COR-L47 (cell line): ENCODE measurements around the gene KCTD5.

Experiments used
- DNase-seq: peaks from one replicate; lab custom pipeline; 2025; lab: John Stamatoyannopoulos, UW

KCTD5 gene

DNA sequence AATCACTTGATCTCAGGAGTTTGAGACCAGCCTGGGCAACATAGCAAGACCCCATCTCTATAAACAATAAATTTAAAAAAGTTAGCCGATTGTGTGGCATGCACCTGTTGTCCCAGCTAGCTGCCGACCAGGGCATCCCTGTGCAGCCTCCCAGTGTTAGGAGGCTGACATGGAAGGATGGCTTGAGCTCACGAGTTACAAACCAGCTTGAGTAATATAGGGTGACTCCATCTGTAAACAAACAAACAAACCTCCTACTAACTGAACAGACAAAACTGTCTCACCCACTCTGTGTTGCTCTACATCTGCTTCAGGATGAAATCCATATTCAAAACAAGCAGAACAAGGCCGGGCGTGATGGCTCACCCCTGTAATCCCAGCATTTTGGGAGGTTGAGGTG, 44.6 kb downstream of the KCTD5 start:
- DNase-seq: no peak

DNA sequence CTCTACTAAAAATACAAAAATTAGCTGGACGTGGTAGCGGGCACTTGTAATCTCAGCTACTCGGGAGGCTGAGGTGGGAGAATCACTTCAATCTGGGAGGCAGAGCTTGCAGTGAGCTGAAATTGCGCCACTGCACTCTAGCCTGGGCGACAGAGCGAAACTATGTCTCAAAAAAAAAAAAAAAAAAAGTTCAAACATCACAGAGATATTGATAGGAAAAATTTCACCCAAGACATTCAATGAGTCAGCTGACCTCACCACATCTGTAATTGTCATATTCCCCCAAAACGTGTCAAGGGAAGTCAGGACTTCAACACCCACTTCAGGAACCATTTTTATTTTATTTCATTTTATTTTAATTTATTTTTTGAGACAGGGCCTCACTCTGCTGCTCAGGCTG, 45.7 kb downstream of the KCTD5 start:
- no peak for DNase-seq

DNA sequence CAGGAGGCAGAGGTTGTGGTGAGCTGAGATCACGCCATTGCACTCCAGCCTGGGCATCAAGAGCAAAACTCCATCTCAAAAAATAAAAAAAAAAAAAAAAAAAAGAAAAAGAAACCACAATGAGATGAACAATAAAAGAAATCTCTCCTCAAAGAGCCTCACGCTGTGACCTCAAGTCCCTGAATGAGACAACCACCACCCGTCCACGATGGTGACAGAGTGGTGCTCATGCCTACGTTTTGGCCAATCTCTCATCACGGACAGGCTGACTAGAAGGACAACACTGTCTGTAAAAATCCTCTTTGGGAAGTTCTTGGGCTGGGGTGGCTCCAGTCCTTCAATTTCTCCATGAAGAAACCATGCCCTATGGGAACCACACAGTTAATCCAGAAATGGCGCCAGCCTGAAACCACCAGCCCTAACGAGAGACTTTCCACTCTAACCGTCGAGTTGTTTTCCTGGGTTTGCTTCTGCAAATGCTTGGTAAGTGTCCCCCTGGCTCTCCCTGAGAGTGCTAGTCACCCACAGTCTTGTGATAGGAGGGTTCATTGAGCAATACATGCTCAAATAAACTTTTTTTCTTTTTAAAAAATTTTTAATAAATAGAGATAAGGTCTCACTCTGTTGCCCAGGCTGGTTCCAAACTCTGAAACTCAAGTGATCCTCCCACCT, 52.7 kb downstream of the KCTD5 start:
- no peak for DNase-seq

DNA sequence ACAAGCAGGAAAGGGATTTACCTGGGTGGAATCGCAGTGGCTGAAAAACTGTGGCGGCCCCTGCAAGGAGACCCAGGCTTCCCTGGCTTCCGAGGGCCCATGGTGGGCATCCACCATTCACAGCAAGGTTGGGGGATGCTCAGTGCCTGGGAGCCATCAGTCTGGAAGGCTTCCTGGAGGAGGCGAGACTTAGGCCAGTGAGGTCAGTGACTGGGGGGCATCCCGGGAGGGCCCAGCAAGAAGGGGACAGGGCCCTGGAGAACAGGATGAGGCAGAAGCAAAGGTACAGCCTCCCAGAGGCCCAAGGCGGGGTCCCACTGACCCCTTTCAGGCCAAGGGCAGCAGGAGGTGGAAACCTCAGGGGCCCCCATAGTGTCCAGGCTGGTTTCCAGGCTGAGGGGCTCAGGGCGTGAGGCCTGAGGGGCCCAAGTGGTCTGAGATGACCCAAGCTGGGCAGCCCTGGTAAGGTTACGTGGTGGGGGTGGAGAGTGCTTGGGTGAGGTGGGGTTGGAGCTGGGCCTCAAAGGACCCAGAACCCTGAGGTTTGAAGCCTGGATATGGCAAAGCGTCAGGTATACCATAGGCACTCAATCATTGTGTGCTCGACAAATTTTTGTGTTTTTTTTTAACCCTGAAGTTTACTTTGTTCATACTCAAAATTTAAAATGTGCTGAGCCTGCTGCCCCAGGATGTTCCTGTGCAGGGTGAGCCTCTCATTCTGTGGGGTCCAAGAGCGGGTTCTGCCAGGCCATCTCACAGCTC, 54.3 kb downstream of the KCTD5 start:
- DNase-seq: no peak

GRCh38 chr16:2737238-2737605, 54.9 kb downstream of the KCTD5 start:
- DNase-seq: no peak

DNA sequence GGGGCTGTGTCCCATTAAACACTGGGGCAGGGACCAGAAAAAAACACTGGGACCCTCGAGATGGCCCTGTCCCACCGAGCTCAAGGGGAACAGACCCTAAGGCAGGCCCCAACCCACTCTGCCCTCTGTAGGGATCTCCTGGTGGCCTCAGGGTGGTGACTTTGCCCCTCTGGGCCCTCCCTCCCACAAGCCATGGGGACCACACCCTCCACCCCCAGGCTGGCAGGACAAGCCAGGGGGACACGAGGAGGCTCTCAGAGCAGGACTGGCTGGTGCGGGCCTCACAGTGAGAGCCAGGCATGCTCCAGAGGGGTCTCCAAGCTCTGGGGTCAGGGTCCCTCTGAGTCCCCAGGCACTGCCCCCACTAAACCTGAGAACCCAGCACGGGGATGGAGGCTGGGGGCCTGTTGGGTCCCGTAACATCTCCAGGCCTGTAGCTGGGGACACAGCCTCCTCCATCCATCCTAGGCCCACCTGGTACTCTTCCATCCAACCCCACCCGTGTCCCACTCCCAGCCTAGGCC, 55.6 kb downstream of the KCTD5 start:
- DNase-seq: no peak

DNA sequence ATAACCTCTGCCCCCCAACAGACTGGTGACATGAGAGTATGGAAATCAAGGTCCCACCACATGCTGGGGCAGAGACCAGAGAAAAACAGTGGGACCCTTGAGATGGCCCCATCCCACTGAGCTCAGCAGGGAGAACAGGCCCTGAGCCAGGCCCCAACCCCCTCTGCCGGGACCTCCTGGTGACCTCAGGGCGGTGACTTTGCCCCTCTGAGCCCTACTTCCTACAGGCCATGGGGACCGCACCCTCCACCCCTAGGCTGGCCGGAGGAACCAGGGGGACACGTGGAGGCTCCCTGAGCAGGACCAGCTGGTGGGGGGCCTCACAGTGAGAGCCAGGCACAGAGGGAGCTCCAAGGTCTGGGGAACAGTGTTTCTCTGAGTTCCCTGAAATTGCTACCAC, 56.3 kb downstream of the KCTD5 start:
- no peak for DNase-seq

DNA sequence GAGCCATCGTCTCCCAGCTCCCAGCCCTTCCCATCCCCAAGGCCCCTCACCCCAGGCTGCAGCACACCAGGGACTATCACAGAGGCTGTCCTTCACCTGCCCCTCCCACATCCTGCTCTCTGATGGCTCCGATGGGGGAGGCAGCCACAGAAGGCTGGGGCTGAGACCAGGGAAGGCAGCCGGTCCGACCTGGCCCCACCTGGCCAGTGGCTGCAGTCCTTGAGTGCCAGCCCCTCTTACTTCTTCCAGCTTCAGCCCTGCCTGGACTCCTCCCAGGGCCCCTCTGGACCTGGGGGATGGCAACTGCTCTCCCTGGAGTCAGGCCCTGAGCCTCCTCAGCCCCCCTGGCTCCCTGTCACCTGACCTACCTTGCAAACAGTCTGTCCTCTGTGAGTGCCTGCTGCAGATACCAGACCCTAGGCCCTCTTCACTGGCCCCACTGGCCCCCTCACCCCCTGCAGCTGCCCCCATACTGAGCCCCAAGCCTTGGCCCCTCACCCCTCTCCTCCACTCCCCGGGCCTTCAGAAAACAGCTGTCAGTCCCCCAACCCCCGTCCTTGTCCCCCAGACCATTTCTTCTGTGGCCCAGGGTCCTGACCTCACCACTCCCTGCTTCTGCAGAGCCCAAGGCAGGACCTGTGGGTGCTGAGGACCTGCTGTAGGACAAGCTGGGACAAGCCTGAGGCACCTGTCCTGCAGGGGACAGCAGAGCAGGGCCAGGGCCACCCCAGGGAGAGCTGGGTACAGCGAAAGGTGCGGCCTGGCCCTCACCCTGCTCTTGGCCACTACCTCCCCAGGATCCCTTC, 57.5 kb downstream of the KCTD5 start:
- no peak for DNase-seq

GRCh38 chr16:2740476-2740875, 58.2 kb downstream of the KCTD5 start:
- no peak for DNase-seq

- DNase-seq: no peak
Measured at GRCh38 chr16:2741168-2741567, 58.8 kb downstream of the KCTD5 start.

DNA sequence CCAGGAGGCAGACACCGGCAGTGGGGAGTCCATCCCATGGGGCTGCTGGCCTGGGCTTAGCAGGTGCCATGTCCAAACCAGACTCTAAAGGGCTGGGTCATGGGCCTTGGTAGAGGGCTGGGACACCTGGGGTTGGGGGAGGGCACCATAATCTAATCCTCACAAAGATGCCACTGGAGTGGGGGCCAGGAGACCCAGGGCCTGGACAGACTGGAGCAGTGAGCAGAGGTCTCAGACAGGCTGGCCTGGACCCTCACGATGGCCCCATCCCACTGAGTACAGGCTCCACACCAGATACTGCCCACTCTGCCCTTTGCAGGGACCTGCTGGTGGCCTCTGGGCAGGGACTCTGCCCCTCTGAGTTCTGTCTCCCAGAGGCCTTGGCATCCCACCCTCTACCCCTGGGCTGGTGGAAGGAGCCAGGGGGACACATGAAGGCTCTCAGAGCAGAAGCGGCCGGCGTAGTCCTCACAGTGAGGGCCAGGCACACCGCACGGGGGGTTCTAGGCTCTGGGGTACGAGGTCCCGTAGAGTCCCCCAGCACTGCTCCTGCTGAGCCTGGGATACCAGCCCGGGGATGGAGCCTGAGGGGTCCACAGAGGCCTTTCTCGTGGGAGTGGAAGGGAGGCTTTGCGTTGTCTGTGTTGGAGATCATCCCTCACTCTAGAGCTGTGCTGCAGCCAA, 60.1 kb downstream of the KCTD5 start:
- no peak for DNase-seq

DNA sequence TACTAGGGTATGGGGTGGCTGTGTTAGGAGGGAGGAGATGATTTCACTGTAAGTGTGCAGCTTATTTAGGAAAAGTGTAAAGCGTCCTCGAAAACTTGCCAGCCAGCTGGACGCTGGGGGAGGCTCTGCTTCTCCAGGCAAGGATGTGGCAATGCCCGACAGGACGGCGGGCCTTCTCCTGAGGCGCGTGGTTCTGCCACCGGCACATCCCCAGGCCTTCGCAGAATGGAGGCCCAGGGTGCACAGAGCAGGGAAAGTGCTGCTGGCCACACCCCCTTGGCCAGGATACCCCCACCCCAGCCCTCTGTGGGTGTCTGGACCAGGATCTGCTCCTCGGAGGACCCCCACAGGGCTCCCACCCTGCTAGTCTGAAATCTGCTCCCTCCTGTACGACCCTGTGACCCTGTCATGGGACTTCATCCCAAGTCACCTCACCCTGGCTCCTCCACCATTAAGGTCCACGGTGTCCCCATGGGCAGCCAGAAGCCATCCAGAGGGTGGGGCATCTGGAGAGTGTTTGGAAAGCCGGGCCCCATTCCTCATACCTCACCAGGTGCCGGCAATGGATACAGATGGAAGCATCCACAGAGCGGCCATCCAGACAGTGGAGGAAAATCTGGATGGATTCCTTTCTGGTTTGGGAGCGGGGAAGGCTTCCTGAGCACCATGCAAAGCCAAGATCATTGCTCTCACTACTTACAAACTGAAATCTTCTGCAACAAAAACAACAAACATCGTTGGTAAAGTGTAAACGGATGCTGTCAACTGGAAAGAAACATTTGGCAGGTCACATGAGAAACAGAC, 60.9 kb downstream of the KCTD5 start:
- DNase-seq: no peak

- no peak for DNase-seq
Measured at GRCh38 chr16:2744711-2745110, 62.4 kb downstream of the KCTD5 start.

- no peak for DNase-seq
Measured at GRCh38 chr16:2745116-2745890, 63.0 kb downstream of the KCTD5 start.

DNA sequence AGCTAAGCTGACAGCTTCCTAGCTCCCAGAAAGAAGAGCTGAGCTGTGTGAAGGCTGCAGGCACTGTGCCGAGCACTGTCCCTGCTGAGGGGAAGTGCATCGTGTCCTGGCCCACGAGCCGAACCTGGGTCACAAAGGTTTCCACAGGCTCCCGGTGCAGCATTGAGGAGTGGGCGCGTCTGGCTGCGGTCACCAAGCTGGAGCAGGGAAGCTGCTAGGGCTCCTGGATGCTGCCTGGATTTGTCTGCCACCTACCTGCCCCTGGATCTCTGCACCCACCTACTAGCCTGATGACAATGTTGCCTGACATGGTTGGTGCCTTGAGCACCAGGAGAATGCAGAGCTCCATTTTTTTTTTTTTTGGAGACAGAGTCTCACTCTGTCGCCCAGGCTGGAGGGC, 63.6 kb downstream of the KCTD5 start:
- no peak for DNase-seq

DNA sequence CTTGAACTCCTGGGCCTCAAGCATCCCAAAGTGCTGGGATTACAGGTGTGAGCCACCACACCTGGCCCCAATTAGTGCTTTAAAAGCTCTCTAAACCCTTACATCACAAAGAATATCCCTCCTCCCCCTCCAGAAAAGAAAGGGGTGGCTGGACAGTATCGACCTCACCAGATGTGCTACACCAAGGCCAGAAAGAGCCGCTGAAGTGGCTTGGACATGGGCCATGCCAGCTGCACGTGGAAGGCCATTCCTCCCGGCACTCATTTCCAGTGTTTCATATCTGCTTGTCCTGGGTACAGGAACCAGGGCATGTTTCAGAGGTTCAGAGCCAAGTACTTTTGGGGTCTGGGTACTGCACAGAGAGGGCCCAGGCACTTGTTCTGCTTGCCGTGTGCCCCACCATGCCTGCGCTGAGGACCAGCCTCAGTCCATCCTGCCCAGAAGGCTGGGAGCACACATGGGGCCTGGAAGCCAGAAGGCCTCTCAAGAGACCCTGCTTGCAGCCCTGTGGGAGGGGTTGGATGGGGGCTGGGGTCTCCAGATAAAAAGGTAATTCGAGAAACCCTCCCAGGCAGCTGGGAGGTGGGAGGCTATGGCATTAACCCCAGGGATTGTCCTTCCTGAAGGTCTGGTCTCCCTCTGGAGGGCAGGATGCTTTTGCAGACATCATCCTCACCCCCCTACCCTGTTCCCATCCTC, 66.6 kb downstream of the KCTD5 start:
- no peak for DNase-seq

DNA sequence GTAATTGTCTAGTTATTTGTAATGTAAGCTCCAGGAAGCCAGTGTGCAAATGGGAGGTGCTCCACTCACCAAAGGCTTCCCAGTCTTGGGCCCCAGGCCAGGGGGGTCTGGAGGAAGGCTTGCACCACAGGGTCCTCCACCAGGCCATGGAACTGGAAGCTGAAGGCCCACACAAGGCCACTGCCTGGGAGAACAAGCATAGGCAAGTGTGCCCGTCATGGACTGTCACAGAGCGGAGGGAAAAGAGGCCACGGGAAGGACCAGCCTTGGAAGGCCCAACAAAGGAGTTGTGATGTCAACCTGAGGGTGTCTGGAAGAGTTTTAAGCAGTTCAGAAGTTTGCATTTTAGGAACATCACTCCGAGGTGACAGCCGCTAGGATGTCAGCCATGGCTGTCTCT, 67.2 kb downstream of the KCTD5 start:
- DNase-seq: no peak

DNA sequence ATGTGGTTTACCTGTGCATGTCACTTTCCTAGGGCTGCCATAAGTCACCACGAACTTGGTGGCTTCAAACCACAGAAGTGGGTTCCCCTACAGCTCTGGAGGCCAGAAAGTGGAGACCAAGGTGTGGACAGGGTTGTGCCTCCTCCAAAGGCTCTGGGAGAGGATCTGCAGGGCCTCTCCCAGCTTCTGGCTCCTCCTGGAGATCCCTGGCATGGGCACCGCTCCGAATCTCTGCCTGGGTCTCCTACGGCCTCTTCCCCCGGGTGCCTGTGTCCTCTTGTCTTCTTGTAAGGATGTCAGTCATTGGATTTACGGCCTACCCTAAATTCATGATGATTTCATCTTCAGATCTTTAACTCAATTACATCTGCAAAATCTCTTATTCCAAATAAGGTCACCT, 67.6 kb downstream of the KCTD5 start:
- no peak for DNase-seq

DNA sequence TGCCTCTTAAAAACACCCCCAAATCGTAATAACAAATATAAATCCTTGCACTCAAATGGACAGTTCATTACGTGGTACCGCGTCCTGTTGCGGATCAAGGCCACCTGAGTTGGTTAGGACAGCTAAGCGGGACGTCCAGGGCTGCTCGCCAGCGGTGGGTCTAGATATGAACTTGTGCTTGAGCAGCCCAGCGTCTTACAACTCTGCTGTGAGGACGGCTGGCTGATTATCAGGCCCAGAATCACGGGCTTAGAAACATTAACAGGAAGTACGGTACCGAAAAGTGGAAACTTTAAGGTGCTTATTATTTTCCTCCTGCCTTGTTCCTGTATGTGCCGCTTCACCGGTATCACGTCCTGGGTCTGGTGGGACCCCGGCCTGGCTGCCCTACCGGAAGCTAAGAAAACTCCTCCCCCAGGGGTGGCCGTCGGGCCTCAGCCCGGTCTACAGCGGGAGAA, 69.3 kb downstream of the KCTD5 start:
- peak; percentile 74 for DNase-seq
